CD4-positive, alpha-beta T cell treated with Interleukin-4 for 4 hours (primary cell): Measurements from ENCODE around the gene KIAA1755.

Experiments used
- DNase-seq: peaks from one replicate; pipeline ENCODE4 v3.0.0-alpha.2; 2020

KIAA1755 gene, protein sequence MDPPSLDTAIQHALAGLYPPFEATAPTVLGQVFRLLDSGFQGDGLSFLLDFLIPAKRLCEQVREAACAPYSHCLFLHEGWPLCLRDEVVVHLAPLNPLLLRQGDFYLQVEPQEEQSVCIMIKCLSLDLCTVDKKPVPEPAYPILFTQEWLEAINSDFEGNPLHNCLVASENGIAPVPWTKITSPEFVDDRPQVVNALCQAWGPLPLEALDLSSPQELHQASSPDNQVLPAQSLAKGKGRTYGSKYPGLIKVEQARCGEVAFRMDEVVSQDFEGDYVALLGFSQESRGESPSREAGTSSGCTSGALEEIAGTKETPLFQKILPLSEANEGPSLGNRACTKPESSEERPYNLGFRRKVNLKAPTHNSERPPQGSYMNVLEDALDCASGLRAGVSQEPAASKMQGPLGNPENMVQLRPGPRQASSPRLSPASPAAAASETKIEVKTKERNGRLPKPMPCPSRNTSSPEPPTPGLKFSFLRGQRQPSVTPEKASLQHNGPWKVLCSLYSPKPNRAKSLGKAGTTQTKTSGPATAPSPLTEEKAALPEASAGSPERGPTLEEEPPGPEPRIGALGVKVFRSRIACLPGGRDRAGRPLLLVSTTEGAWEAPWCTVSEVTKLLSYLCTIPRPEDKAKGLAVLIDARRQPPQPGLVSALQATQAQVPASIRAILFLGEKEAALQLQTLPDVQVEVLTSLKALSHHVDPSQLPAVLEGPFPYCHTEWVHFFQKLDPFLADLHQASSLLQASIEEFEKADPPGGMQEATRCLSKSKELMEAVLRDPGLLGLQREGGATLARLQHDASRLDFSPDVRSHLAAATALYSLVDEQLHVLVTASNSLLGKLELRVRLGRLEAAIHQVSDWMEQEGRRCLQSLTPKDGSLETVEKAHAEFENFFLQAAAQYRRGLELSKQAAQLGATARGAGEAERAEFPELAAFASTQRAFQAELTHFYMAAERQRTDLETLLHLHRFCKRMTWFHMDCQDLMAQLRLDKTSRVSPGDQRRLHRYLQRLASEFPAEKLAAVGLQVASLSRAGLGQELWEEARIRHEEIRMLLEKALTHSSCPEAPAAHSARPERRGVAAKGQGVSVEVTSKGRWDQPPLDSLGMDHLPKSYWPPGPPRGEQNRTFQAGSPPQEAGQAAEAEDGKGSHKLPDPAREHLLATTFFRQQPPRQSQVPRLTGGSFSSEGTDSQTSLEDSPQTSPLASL

DNA sequence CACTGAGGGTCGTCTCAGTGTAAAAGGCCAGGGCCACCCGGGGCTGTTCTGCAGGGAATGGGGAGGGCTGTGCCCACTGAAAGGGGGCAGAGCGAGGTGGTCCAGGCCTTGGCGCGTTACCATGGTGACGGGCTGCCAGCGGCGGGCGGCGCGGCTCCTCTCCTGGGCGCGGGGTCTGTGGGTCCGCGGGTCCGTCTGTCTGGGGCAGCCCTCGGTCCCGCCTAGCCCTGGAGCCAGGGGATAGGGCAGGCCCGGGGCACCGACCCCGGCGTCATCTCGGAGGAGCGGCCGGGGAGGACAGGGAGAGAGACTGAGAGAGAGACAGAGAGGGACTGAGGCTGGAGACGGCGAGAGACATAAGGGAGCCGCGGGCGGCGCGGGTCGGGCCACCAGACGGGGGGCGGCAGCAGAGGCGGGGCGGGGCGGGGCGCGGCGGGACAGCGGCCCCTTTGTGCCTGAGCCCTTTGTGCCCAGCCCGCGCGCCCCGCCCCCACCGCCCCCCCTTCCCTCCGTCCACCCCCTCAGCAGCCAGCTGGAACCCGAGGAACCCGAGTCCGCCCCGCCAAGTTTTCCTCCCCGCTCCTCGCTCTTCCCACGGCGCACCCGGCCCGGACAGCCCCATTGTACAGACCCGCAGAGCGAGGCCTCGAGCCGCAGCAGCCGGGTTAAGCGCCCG, at the start of gene KIAA1755:
Gene KIAA1755, minus strand, starts transcription at position 358 of the 676 bp plus-strand sequence. Its CDS starts 235 bp downstream, at position 123.
- no peak for DNase-seq

DNA sequence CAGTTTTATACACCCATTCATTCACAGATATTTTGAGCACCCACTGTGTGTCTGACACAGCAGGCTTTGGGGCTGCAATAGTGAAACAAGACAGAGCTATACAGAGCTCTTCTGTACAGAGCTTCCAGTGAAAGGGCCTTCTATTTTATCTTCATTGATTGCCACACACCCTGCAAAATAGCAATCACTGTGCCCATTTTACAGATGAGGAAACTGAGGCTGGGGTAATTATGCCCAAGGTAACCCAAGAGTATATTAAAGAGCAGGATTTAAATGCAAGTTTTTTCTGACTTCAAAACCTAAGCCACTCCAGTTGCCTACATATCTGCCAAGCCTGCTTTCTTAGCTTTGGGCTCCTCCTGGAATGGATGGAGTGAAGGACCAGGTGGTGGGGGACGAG, 47.9 kb upstream of the KIAA1755 start:
- DNase-seq, result no peak

DNA sequence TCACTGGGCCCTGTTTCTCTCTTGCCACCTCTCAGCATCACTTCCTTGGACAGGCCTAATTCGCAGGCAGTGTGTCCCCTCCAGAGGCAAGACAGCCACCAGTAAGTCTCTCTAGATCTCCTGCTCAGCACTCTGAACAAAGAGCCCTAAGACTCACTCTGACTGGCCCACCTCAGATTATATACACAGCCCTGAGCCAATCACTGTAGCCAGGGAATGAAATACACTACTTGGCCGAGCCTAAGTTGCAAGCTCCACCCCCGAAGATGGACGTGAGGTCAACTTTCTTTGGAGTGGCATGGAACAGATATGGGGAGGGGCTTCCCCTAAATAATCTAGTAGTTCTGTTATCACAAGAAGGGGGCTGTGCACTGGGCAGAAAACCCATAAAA, 47.5 kb upstream of the KIAA1755 start:
- no peak for DNase-seq

DNA sequence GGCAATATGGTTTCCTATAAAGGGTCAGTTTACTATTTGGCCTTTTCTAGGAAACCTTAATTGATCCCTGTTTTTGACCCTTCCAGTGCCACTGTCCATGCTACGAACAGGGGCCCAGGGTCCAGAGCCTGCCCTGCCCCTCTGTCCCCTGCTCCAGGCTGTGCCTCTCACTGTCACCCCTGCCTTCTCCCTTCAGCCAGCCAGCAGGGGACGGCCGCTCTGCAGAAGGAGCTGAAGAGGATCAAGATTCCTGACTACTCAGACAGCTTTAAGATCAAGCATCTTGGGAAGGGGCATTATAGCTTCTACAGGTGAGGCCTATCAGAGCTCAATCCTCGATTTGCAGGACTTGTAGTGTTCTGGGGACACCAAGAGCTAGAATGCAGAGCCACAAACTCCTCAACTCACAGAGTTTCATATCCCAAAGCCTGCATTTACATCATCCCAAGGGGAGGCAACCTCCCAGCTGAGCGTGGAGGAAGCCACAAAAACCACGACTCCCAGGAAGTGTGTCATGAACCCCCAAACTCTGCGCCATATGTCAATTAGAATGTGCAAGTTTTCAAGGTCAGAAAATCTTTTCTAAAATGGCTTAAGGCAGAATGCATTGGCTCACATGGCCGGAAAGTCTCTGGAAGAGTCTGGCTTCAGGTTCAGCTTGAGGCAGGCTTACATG, 47.0 kb upstream of the KIAA1755 start:
- no peak for DNase-seq

DNA sequence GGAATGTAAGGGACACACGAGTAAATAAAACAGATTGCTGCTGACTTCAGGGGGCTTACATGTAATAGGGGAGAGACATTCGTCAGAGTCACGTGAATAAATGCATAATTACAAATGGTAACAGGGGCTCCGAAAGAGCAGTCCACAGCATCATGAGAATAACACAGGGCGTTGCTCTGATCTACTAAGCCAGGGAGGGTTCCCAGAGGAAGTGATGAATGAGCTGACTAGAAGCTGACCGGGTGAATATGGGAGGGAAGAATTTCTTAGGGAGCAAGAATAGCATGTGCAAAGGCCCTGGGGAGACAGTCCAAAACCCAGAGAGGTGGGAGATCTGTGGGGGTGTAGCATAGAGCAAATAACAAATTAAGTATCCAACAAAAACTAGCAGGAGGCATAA, 45.8 kb upstream of the KIAA1755 start:
- no peak for DNase-seq

DNA sequence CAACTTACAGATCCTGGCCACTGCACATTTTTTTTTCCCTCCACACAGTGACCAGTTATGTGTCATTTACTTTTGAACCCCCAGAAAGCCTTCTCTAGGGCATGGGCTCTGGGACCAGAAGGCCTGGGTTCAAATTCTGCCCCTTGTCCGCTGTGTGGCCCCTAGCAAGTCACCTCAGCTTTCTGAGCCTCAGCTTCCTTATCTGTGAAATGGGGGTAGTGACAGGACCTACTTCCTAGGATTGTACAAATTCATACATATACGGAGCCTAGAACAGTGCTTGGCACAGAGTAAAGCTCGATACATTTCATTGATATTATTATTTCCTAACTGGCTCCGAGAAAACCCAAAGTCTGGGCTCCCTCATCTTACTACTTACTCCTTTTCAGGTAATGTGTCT, 45.0 kb upstream of the KIAA1755 start:
- DNase-seq, result no peak

DNA sequence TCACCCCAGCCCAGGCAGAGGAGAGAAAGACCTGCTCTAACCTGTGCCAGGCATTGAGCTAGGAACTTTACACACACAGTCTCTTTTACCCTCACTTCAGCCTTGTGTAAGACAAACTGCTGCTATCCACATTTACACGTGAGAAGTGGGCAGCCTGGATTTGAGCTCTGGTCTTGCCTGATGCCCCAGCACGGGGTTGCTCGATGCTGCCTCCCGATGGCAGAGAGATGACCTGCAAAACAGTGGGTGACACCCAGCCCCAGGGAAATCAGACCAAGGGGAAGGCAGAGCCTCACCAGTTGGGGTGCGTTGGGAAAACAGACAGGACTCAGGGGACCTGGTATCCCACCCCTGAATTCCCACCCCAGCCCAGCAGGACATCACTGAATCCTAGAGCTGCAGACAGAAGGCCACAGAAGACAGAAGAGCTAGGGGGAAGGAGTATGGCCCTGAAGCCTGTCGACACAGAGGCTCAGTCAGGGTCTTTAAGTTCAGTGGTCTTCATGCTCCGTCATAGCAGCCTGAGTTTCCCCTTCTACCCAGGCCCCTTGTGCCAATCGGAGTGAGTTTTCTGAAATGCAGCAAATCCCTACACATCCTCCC, 44.4 kb upstream of the KIAA1755 start:
- DNase-seq, result no peak

DNA sequence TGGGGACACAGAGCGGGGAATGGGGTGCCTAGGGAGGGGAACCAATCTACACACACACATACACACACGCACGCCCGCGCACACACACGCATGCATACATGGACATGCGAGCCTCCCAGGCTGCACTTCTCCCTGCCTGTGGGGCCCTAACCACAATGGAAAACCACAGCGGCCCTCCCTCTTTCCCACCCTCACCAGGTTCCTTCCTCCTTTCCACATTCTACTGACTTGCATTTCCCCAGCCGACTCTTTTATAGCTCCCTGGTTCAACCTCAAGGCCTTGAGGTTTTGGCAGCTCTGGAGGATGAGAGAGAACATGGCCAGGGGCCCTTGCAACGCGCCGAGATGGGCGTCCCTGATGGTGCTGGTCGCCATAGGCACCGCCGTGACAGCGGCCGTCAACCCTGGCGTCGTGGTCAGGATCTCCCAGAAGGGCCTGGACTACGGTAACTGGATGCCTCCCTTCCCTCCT, 43.4 kb upstream of the KIAA1755 start, which contains the start of gene BPI:
Gene BPI, plus strand, starts transcription at position 249 of the 472 bp plus-strand sequence. Its CDS starts 68 bp downstream, at position 317.
- peak; percentile 2 for DNase-seq

DNA sequence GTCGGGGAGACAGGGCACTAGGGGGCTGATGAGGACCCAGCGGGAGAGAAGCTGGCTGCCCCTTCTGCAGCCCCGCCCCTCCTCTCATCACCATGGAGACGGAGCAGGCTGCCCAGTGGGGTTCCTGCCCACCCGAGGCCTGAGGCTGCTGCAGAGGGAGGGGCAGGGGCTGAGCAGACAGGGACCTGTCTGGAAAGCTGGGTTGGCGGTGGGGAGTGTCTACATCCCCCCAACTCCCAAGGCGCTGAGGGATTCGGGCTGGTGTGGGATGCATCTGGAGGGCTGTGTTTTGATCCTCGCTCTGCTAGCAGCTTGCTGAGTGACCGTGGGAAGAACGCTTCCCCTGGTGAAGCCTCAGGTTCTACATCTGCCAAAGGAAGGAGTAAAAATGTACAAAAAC, 42.3 kb upstream of the KIAA1755 start:
- no peak for DNase-seq

DNA sequence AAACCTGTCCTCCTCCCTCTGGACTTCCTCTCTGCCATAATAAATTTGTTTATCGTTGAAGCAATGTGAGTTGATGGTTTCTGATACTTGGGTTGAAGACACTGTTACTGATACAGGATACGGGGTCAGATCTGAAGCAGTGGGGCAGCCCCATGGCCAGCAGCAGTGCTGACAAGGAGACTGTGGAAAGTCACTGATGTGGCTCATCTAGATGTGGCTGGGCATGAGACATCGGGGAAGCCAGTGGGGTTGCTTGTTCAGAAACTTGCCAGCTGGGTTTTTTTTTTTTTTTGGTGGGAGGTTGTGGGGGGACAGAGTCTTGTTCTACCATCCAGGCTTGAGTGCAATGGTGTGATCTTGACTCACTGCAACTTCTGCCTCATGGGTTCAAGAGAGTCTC, 40.8 kb upstream of the KIAA1755 start:
- DNase-seq, result no peak

DNA sequence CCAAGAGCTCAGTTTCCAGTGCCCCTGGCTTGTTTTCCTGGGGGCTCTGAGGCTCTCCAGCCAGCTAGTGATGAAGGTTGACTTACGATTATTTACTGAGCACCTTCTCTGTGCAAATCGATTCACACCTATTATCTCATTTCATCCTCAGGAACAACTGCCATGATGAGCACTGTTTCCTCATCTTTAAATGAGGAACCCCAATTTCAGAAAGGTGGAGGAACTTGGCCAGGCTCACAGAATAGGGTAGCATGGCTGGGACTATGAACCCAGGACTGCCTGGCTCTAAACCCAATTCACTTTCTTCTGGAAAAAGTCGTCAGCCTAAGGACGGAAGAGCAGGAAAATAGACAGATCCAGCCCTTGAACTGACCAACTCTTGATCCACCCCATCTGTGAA, 39.9 kb upstream of the KIAA1755 start:
- DNase-seq, result no peak

DNA sequence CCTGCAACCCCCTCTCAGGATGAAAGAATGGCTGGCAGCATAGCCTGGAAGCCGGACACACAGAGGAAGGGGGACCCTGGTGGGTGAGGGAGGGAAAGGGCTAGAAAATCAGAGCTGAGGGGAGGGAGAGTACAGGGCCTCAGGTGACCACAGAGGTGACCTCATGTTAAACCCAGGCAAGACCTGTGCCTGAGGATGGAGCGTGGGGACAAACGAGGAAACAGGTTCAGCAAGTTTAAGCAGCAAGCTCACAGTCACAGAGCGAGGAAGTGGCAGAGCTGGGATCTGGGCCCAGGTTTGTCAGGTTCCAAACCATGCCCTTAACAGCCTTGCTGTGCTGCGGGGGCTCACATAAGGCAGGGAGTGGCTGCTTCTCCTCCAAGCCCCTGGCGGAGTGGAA, 39.4 kb upstream of the KIAA1755 start:
- no peak for DNase-seq

DNA sequence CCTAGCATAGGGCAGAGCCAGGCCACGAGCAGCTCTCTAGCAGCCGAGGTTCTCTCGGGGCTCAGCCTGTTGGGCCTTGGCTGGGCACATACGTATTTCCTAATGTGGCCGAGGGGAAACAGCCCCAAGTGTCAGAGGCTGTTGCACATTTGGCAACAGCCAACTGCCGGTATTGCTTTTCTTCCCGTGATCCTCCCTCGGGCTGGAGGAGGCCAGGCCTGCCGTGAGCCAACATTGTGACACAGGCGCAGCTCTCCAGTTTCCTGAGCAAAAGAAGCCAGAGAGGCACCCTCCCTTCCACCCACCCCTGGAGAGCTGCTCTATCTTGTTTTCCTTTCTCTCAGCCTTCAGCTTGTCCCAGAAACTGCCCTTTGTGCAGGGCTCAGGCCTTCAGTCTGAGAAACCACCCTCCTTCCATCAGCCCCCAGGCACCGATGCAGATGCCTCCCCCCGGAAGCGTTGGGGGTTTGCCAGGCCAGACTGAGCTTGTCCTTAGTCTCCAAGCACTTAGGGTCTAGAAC, 38.3 kb upstream of the KIAA1755 start:
- DNase-seq, result no peak

DNA sequence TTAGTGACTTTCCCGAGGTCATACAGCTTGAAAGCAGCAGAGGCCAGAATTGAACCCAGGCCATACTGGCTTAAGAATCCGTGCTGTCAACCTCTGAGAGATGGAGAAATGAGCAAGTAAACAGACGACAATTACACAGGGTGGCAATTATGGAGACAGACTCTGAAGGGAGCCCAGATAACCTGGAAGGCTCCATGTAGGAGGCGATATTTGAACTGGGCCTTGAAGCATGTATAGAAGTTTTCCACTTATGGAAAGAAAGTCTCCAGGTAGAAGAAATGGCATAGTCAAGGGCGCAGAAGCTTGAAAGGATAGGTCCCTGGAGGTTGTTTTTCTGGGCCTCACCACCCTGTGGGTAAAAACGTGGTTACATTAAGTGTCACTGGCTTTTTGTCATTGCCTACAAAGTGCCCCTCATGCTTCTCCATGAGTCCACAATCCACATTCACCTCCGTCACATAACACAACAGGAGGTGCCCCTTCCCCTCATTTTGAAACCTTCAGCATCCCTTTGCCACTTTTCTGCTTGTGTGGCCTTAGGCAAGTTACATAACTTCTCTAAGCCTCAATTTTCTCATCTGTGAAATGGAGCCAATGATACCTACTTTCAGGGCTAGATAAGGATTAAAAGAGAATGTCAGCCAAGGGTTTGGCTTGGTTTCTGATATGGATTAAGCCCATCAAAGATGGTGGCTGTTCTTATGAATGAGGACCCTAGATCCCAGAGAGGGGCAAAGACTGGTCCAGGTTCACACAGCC, 37.6 kb upstream of the KIAA1755 start:
- no peak for DNase-seq

DNA sequence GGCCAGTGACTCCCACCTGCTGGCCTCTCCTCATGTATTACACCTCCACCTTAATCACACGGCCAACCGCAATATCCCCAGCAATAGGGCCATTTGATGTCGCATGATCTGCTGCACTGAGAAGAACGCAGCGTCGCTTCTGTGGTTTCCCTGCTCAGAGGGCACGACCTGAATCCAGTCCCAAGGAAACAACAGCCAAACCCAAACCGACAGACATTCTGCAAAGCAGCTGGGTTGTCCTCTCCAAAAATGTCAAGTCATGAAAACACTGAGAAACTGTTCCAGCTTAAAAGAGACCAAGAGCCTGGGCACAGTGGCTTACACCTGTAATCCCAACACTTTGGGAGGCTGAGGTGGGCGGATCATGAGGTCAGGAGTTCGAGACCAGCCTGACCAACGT, 35.9 kb upstream of the KIAA1755 start:
- no peak for DNase-seq

DNA sequence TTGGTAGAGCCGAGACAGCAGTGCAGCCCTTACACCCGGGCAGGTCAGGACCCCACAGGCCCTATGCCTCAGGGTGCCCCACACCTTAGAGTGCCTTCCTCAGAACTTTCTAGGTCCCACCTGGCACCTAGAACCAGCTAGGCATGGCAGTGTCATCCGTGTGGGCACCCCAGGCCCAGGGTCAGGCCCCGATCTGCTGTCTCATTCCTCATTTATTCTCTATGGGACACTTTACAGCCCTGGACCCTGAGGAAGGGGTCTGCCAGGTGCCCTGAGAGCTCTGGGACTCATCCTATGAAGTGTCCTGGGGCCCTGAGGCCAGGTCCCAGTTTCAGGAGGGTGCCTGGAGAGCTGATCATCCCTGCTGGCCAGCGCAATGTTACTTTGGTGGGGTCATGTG, 35.3 kb upstream of the KIAA1755 start:
- DNase-seq, result no peak

DNA sequence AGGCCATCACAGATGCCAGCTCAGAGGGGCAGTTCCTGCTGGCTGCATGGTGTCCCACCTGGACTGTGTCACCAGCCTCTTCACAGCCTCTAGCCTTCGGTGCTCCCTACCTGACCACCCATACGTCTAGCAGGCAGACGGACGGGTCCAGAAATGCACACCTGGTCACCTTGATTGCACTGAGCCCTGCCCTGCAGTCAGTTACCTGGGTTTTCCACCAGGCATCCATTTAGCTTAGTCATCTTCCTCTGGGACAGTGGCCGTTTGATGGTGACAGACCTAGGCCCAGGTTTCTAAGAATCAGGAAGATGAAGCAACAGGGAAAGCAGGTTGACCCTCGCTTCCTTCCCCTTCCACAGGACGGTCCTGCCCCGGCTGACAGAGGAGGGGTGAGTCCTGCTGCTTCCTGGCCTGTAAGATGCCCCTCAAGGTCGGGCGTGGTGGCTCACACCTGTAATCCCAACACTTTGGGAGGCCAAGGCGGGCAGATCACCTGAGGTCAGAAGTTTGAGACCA, 33.6 kb upstream of the KIAA1755 start:
- DNase-seq, result no peak

DNA sequence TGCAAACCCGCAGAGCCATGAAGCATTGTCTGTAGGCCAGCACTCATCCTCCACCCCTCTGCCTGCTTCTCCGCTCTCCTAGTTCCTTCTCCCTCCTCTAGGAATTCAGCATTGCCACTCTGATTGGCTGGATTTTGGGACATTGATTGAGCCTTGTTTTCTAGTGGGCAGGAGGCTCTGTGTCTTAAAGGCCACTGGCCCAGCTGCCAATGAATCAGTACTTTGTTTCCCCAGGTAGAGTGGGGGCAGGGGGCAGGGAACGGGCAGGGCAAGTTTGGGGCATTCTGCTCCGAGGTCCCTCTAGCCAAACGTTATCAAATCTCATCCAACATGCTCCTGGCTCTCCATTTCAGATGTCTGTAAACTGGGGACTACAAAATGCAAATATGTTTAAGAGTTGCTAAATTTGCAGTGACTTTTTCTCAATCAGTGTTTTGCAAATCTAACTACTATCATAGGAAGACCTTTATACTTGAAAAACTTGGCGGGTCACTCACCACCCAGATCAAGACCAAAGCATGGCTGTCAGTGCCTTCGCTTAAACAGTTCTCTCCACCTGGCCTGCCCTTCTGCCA, 33.0 kb upstream of the KIAA1755 start:
- DNase-seq, result no peak

DNA sequence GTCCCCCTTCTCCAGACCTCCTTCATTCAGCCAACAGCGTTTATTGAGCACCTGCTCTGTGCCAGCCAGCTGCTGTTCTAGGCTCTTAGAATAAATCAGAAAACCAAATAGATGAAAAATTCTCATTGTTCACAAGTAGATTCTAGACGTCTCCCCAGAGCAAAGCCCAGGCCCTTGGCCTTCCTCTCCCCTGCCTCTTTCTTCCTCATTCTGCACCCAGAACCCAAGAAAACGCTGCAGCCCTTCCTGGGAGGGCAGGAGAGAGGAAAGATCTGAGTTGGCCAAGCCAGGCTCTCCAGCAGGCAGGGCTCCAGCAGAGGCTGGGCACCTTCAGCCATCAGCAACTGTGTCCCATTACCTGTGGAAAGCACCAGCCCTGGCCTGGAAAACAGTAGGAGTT, 31.4 kb upstream of the KIAA1755 start:
- no peak for DNase-seq
